ENCODE measurements around the gene GGCT.

GGCT gene

GRCh38 chr7:30465811-30466180 is 38.8 kb downstream of the GGCT start:
- TF ChIP-seq POLR2A (IDR thresholded peaks at IDR 0.05; ENCODE audit: low read depth, low read length), result no peak
- FAIRE-seq (no peak), DNase-seq (ENCODE audit: insufficient read length, low spot score) (no peak)

- no peak for TF ChIP-seq POLR2A (IDR thresholded peaks at IDR 0.05; ENCODE audit: low read depth, low read length)
- DNase-seq (ENCODE audit: insufficient read length, low spot score), result no peak
- FAIRE-seq, result no peak
Measured at GRCh38 chr7:30465046-30465810, 39.4 kb downstream of the GGCT start.

GRCh38 chr7:30464231-30464671 is 40.4 kb downstream of the GGCT start:
- FAIRE-seq (no peak), DNase-seq (ENCODE audit: insufficient read length, low spot score) (no peak)
- TF ChIP-seq POLR2A (IDR thresholded peaks at IDR 0.05; ENCODE audit: low read depth, low read length), result no peak

- no peak for TF ChIP-seq POLR2A (IDR thresholded peaks at IDR 0.05; ENCODE audit: low read depth, low read length)
- FAIRE-seq, result no peak
- DNase-seq (ENCODE audit: insufficient read length, low spot score), result no peak
Measured at GRCh38 chr7:30463405-30464145, 41.1 kb downstream of the GGCT start.

- FAIRE-seq (no peak), DNase-seq (ENCODE audit: insufficient read length, low spot score) (no peak)
Measured at GRCh38 chr7:30462179-30462578, 42.5 kb downstream of the GGCT start.

GRCh38 chr7:30460246-30460633 is 44.4 kb downstream of the GGCT start:
- FAIRE-seq (no peak), DNase-seq (ENCODE audit: insufficient read length, low spot score) (peak; percentile 26)
- no peak for TF ChIP-seq POLR2A (IDR thresholded peaks at IDR 0.05; ENCODE audit: low read depth, low read length)

More at GRCh38 chr7:30462179-30462578, 42.5 kb downstream of the GGCT start:
- TF ChIP-seq POLR2A (IDR thresholded peaks at IDR 0.05; ENCODE audit: low read depth, low read length), result no peak

GRCh38 chr7:30459591-30460245 is 44.9 kb downstream of the GGCT start:
- peak; percentile 84 for DNase-seq (ENCODE audit: insufficient read length, low spot score)
- FAIRE-seq, result peak; percentile 75
- no peak for TF ChIP-seq POLR2A (IDR thresholded peaks at IDR 0.05; ENCODE audit: low read depth, low read length)

GRCh38 chr7:30458311-30458710 is 46.3 kb downstream of the GGCT start:
- no peak for FAIRE-seq
- no peak for DNase-seq (ENCODE audit: insufficient read length, low spot score)
- TF ChIP-seq POLR2A (IDR thresholded peaks at IDR 0.05; ENCODE audit: low read depth, low read length), result no peak

- TF ChIP-seq POLR2A (IDR thresholded peaks at IDR 0.05; ENCODE audit: low read depth, low read length), result no peak
- no peak for DNase-seq (ENCODE audit: insufficient read length, low spot score)
- no peak for FAIRE-seq
Measured at GRCh38 chr7:30453921-30454320, 50.7 kb downstream of the GGCT start.

GRCh38 chr7:30453016-30453415 is 51.6 kb downstream of the GGCT start:
- FAIRE-seq (no peak), DNase-seq (ENCODE audit: insufficient read length, low spot score) (no peak)
- TF ChIP-seq POLR2A (IDR thresholded peaks at IDR 0.05; ENCODE audit: low read depth, low read length), result no peak

- DNase-seq (ENCODE audit: insufficient read length, low spot score) (no peak), FAIRE-seq (no peak)
- TF ChIP-seq POLR2A (IDR thresholded peaks at IDR 0.05; ENCODE audit: low read depth, low read length), result no peak
Measured at GRCh38 chr7:30452280-30452930, 52.2 kb downstream of the GGCT start.

- no peak for DNase-seq (ENCODE audit: insufficient read length, low spot score)
- no peak for TF ChIP-seq POLR2A (IDR thresholded peaks at IDR 0.05; ENCODE audit: low read depth, low read length)
- no peak for FAIRE-seq
Measured at GRCh38 chr7:30451539-30452279, 52.9 kb downstream of the GGCT start.

GRCh38 chr7:30450983-30451497 is 53.6 kb downstream of the GGCT start:
- TF ChIP-seq POLR2A (IDR thresholded peaks at IDR 0.05; ENCODE audit: low read depth, low read length), result no peak
- no peak for FAIRE-seq
- DNase-seq (ENCODE audit: insufficient read length, low spot score), result no peak

All from H54 (cell line).